Hepatocyte (in vitro differentiated cells): ENCODE data around the gene F2. TPM values are rescaled to one million over a fixed set of nuclear protein-coding genes. Genes with fewer than 3 reads are reported as not detected.

Source experiments
- DNase-seq: peaks from one replicate; pipeline ENCODE4 v3.0.0-alpha.2; 2016; ENCODE audit warnings: low spot score
- H2AFZ ChIP-seq: fragments of 200-600 bp; sonication (generic); 2 replicates; pipeline ENCODE4 v1.6.0; 2016; ENCODE audit warnings: antibody characterized with exemption, mild to moderate bottlenecking
- H3K27ac ChIP-seq: fragments of 200-600 bp; sonication (generic); 2 replicates; pipeline ENCODE4 v1.5.1; 2016; ENCODE audit warnings: mild to moderate bottlenecking
- H3K27me3 ChIP-seq: fragments of 200-600 bp; sonication (generic); 2 replicates; pipeline ENCODE4 v1.6.1; 2016
- H3K36me3 ChIP-seq: fragments of 200-600 bp; sonication (generic); replicated peaks from 2 replicates; pipeline ENCODE4 v1.5.1; 2016; ENCODE audit warnings: low read depth; ENCODE audit not compliant: insufficient read depth
- H3K4me1 ChIP-seq: fragments of 200-600 bp; sonication (generic); 2 replicates; pipeline ENCODE4 v1.5.1; 2016; ENCODE audit warnings: mild to moderate bottlenecking, moderate library complexity; ENCODE audit not compliant: insufficient read depth
- H3K4me2 ChIP-seq: fragments of 200-600 bp; sonication (generic); 2 replicates; pipeline ENCODE4 v1.6.0; 2016
- H3K4me3 ChIP-seq: fragments of 200-600 bp; sonication (generic); 2 replicates; pipeline ENCODE4 v1.5.1; 2016; ENCODE audit warnings: mild to moderate bottlenecking
- H3K79me2 ChIP-seq: fragments of 200-600 bp; sonication (generic); 2 replicates; pipeline ENCODE4 v1.6.0; 2017; ENCODE audit warnings: mild to moderate bottlenecking
- H3K9me2 ChIP-seq: fragments of 200-600 bp; sonication (generic); replicated peaks from 2 replicates; pipeline ENCODE4 v1.6.0; 2017; ENCODE audit warnings: mild to moderate bottlenecking; ENCODE audit not compliant: insufficient read depth
- H3K9me3 ChIP-seq: fragments of 200-600 bp; sonication (generic); 2 replicates; pipeline ENCODE4 v1.5.1; 2016; ENCODE audit warnings: low read depth, mild to moderate bottlenecking
- H4K20me1 ChIP-seq: fragments of 200-600 bp; sonication (generic); 2 replicates; pipeline ENCODE4 v1.6.0; 2016; ENCODE audit warnings: mild to moderate bottlenecking; ENCODE audit not compliant: insufficient read depth, poor library complexity, severe bottlenecking
- CTCF ChIP-seq: fragments of 200-600 bp; sonication (generic); IDR thresholded peaks from 2 replicates; pipeline ENCODE4 v1.5.1; 2016; ENCODE audit warnings: antibody characterized with exemption, mild to moderate bottlenecking; ENCODE audit not compliant: poor library complexity
- EZH2 ChIP-seq: fragments of 200-600 bp; sonication (generic); IDR thresholded peaks from 2 replicates; pipeline ENCODE4 v1.6.1; 2016; ENCODE audit warnings: antibody characterized with exemption, mild to moderate bottlenecking, borderline replicate concordance
- EZH2phosphoT487 ChIP-seq: fragments of 200-600 bp; sonication (generic); IDR thresholded peaks from one replicate; pipeline ENCODE4 v1.6.1; 2018; ENCODE audit warnings: antibody characterized with exemption, mild to moderate bottlenecking, low read depth, moderate library complexity; ENCODE audit not compliant: unreplicated experiment, severe bottlenecking
- WGBS: methylation state at CpG from one replicate; pipeline ENCODE4 v1.1.6; 2016; ENCODE audit warnings: low lambda C conversion rate; ENCODE audit errors: missing lambda C conversion rate; 5-methylcytosine and 5-hydroxymethylcytosine counted together
- microRNA-seq: library from miRNA; unstranded; fragments of <30 nt; microRNA quantifications from one replicate; pipeline ENCODE4, GENCODE V29; 2017
- polyA plus RNA-seq: library from polyadenylated mRNA; unstranded; fragments of >200 nt; fragmentation: Nextera tagmentation; extraction: Ambion mirVana; gene quantifications from 2 replicates; pipeline ENCODE4 v1.2.1, GENCODE V29; 2016
- small RNA-seq: library from RNA; depleted of rRNA; stranded (forward); fragments of <200 nt; gene quantifications from one replicate; pipeline ENCODE3, GENCODE V24; 2014
- total RNA-seq: library from RNA; depleted of rRNA; stranded (reverse); fragments of >200 nt; gene quantifications from 2 replicates; pipeline ENCODE4 v1.2.3, GENCODE V29; 2014

The F2 gene
- total and polyA plus RNA-seq, 2 experiments from 2014 or later = 79.7 to 111 TPM

DNA sequence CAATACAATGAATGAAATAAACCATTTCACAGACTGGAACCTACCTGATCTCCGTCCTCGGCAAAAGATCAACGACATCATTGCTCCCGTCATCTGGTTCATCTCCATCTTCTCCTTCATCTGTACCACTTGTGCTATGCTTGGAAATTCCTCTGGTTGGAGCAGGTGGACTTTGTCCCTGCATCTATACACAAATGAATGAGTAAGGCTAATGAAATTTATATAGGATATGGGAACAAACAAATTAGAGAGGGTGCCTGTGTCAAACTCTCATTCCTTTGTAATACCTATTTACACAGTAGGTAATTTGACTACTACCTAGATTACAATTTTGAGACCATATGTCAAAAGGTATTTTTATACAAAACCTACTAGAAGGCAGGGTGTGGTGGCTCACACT, 59.4 kb downstream of the F2 start:
- H3K9me2 ChIP-seq = no peaks in the 10 kb centered on the region
- H2AFZ ChIP-seq = no peak overlapping the region
- H3K9me3 ChIP-seq = no peaks in the 10 kb centered on the region
- 93% methylated on average over 4 of the region's 4 CpGs for WGBS
- no peak for DNase-seq
- H3K27ac ChIP-seq = no peak overlapping the region
- H3K27me3 ChIP-seq = no peaks in the 10 kb centered on the region
- H4K20me1 ChIP-seq = no peaks in the 10 kb centered on the region
- H3K79me2 ChIP-seq = no peaks in the 10 kb centered on the region
- no peaks in the 10 kb centered on the region for H3K4me1 ChIP-seq
- H3K36me3 ChIP-seq = no peaks in the 10 kb centered on the region
- H3K4me3 ChIP-seq = no peak overlapping the region
- no peak for TF ChIP-seq EZH2phosphoT487
- no peak for TF ChIP-seq CTCF
- TF ChIP-seq EZH2 = no peak
- no peak overlapping the region for H3K4me2 ChIP-seq

Small RNA genes within 50 kb of the gene (microRNA-seq; reads per million reads assigned to microRNA genes)
- gene MIR5582 = 1.8 reads per million

Small RNA genes within 50 kb of the gene (small RNA-seq; reads per million reads assigned to genes)
- gene MIR5582 (not detected), gene RF00573 (not detected), gene SNORD67 (133 reads per million, percentile 98 among the genes with 10 or more reads in this experiment)

Other genes starting within 250 kb of the F2 start
- 19.1 and 31.2 TPM in 2 replicates for gene AMBRA1, start 125.2 kb upstream of the F2 start, total RNA-seq
- 7.2 and 8.3 TPM in 2 replicates for gene AMBRA1, start 125.2 kb upstream of the F2 start, polyA plus RNA-seq
- gene HARBI1, start 102.0 kb upstream of the F2 start, total RNA-seq = 4.5 and 6.5 TPM in 2 replicates
- gene HARBI1, start 102.0 kb upstream of the F2 start, polyA plus RNA-seq = 3.7 and 4.4 TPM in 2 replicates
- 60.8 and 89.6 TPM in 2 replicates for gene ATG13, start 101.7 kb upstream of the F2 start, total RNA-seq
- 50.9 and 54.9 TPM in 2 replicates for gene ATG13, start 101.7 kb upstream of the F2 start, polyA plus RNA-seq
- gene ARHGAP1, start 18.6 kb upstream of the F2 start, total RNA-seq = 19.6 and 23.4 TPM in 2 replicates
- gene ARHGAP1, start 18.6 kb upstream of the F2 start, polyA plus RNA-seq = 56.0 and 62.8 TPM in 2 replicates
- 7.8 and 10.4 TPM in 2 replicates for gene ZNF408, start 18.2 kb upstream of the F2 start, total RNA-seq
- gene ZNF408, start 18.2 kb upstream of the F2 start, polyA plus RNA-seq = 10.7 and 13.6 TPM in 2 replicates
- 43.5 and 53.3 TPM in 2 replicates for gene CKAP5, start 127.1 kb downstream of the F2 start, total RNA-seq
- gene CKAP5, start 127.1 kb downstream of the F2 start, polyA plus RNA-seq = 21.9 and 23.7 TPM in 2 replicates
- 7.1 and 8.0 TPM in 2 replicates for gene LRP4, start 199.3 kb downstream of the F2 start, total RNA-seq
- gene LRP4, start 199.3 kb downstream of the F2 start, polyA plus RNA-seq = 6.4 and 8.0 TPM in 2 replicates
- gene CSTPP1, start 217.5 kb downstream of the F2 start, total RNA-seq = 21.9 and 23.0 TPM in 2 replicates
- 44.3 and 48.4 TPM in 2 replicates for gene CSTPP1, start 217.5 kb downstream of the F2 start, polyA plus RNA-seq